HL-60 (cell line): ENCODE measurements around the gene TPH2.

Experiments used
- DNase-seq, 2 experiments: peaks; one replicate each; pipeline ENCODE4 v3.0.0-alpha.2; 2010 to 2020; ENCODE audit warnings: low read depth in 1 of 2, low spot score in 1 of 2
- H3K27ac ChIP-seq: fragments of 250-450 bp; sonication (Bioruptor Pico); replicated peaks from 2 replicates; pipeline ENCODE4 v1.5.1; 2020; ENCODE audit warnings: mild to moderate bottlenecking, moderate library complexity
- H3K27me3 ChIP-seq: fragments of 250-450 bp; sonication (Bioruptor Pico); 2 replicates; pipeline ENCODE4 v1.5.1; 2021; ENCODE audit warnings: mild to moderate bottlenecking, moderate library complexity; ENCODE audit not compliant: insufficient read depth, poor library complexity, severe bottlenecking
- H3K4me3 ChIP-seq: replicated peaks from 2 replicates; pipeline ENCODE4 v1.5.1; 2011; ENCODE audit warnings: mild to moderate bottlenecking, control low read depth, low read length; ENCODE audit not compliant: insufficient read depth
- GABPA ChIP-seq: IDR thresholded peaks from 2 replicates; pipeline ENCODE4 v1.6.1; 2012; ENCODE audit warnings: low read depth
- POLR2AphosphoS5 ChIP-seq: IDR thresholded peaks from 2 replicates; pipeline ENCODE4 v1.6.1; 2012; ENCODE audit warnings: low read depth
- SPI1 ChIP-seq: IDR thresholded peaks from 2 replicates; pipeline ENCODE4 v1.6.1; 2012; ENCODE audit warnings: low read depth, mild to moderate bottlenecking, borderline replicate concordance
- long read RNA-seq: library from polyadenylated mRNA; unstranded; transcript quantifications from one replicate; pipeline ENCODE4 v2.0.0, GENCODE V29; 2020
- TF ChIP-seq, protein P1 (sequence below): IDR thresholded peaks from one replicate; pipeline ENCODE4 v1.5.1; 2011; ENCODE audit warnings: low read length, control low read depth, inconsistent platforms; ENCODE audit not compliant: insufficient read depth
- TF ChIP-seq, protein P2 (sequence below): IDR thresholded peaks from 2 replicates; pipeline ENCODE4 v1.6.1; 2012; ENCODE audit warnings: low read depth; ENCODE audit not compliant: insufficient replicate concordance

The TPH2 gene
- long read RNA-seq: 0 reads

DNA sequence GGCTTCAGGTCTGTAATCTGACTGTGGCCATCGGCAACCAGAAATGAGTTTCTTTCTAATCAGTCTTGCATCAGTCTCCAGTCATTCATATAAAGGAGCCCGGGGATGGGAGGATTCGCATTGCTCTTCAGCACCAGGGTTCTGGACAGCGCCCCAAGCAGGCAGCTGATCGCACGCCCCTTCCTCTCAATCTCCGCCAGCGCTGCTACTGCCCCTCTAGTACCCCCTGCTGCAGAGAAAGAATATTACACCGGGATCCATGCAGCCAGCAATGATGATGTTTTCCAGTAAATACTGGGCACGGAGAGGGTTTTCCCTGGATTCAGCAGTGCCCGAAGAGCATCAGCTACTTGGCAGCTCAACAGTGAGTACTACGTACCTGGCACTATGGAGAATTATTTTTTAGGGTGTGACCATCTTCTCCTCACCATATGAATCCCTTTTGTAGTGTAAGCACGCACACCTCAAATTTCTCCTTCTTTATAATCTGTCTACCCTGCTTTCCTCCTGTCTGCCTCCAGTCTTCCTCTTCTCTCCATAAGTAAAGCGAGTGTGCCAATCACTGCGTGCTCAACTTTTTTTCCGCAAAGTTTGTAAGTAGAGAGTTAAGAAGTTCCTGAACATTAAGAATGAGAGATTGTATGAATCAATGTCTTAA lies at the start of gene TPH2:
Gene TPH2, plus strand, starts transcription at position 118 of the 658 bp plus-strand sequence. Its CDS starts 142 bp downstream, at position 260.
- no peak within 1 kb of the TSS for H3K27ac ChIP-seq
- peaks cover 13% of the 10 kb centered on the region for H3K27me3 ChIP-seq
- no peak within 1 kb of the TSS for H3K4me3 ChIP-seq
- DNase-seq: peak; percentile 21 to 55
- TF ChIP-seq, protein P1, sequence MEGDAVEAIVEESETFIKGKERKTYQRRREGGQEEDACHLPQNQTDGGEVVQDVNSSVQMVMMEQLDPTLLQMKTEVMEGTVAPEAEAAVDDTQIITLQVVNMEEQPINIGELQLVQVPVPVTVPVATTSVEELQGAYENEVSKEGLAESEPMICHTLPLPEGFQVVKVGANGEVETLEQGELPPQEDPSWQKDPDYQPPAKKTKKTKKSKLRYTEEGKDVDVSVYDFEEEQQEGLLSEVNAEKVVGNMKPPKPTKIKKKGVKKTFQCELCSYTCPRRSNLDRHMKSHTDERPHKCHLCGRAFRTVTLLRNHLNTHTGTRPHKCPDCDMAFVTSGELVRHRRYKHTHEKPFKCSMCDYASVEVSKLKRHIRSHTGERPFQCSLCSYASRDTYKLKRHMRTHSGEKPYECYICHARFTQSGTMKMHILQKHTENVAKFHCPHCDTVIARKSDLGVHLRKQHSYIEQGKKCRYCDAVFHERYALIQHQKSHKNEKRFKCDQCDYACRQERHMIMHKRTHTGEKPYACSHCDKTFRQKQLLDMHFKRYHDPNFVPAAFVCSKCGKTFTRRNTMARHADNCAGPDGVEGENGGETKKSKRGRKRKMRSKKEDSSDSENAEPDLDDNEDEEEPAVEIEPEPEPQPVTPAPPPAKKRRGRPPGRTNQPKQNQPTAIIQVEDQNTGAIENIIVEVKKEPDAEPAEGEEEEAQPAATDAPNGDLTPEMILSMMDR: peak; percentile 26
- TF ChIP-seq, protein P2, sequence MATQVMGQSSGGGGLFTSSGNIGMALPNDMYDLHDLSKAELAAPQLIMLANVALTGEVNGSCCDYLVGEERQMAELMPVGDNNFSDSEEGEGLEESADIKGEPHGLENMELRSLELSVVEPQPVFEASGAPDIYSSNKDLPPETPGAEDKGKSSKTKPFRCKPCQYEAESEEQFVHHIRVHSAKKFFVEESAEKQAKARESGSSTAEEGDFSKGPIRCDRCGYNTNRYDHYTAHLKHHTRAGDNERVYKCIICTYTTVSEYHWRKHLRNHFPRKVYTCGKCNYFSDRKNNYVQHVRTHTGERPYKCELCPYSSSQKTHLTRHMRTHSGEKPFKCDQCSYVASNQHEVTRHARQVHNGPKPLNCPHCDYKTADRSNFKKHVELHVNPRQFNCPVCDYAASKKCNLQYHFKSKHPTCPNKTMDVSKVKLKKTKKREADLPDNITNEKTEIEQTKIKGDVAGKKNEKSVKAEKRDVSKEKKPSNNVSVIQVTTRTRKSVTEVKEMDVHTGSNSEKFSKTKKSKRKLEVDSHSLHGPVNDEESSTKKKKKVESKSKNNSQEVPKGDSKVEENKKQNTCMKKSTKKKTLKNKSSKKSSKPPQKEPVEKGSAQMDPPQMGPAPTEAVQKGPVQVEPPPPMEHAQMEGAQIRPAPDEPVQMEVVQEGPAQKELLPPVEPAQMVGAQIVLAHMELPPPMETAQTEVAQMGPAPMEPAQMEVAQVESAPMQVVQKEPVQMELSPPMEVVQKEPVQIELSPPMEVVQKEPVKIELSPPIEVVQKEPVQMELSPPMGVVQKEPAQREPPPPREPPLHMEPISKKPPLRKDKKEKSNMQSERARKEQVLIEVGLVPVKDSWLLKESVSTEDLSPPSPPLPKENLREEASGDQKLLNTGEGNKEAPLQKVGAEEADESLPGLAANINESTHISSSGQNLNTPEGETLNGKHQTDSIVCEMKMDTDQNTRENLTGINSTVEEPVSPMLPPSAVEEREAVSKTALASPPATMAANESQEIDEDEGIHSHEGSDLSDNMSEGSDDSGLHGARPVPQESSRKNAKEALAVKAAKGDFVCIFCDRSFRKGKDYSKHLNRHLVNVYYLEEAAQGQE: peak; percentile 100
- TF ChIP-seq GABPA (no peak), SPI1 (peak; percentile 2; the same call in 1 of the 2 replicates), POLR2AphosphoS5 (no peak)

DNA sequence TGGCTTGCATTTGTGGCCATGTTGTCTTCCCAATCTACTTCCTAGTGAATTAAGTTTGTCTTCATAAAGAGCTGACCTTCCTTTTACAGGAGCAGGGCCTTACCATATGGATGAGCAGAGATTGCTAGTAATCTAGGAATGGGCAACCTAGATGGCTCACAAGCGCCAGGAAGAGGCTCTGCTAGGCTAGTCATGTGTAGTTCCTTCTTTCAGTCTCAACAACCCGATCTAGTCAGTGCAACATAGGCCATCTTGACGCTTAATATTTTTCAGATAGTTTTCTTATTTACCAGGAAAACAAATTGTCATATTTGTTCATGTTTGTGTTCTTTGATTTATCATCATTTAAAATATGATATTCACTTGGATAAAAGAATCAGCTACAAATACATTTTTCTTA lies 48.2 kb upstream of the TPH2 start:
- TF ChIP-seq GABPA (no peak), POLR2AphosphoS5 (no peak), SPI1 (no peak)
- TF ChIP-seq, protein P2: no peak
- TF ChIP-seq, protein P1: no peak
- Histone ChIP-seq H3K4me3 (no peak overlapping the region), H3K27ac (no peak overlapping the region), H3K27me3 (no peaks in the 10 kb centered on the region)
- no peak for DNase-seq

DNA sequence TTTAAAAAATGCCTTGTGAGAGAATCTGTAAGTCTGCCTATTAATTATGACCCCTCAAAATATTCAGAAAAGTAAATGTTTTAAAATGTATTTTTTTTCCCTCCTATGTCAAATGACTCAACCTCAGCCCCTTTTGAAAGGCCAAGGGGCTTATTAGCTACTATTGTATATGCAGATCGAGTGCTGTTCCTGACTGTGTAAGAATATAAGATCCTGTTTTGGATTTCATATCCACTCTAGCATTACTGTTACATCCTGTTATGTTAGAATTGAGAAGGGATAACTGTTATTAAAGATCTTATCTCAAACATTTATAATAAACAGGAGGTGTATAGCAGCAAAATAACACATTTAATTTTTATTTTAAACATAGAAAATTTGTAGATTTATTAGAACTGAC lies 46.6 kb upstream of the TPH2 start:
- TF ChIP-seq, protein P2: no peak
- Histone ChIP-seq H3K27me3 (no peaks in the 10 kb centered on the region), H3K27ac (no peak overlapping the region), H3K4me3 (no peak overlapping the region)
- no peak for DNase-seq
